K562 (cell line): ENCODE data around the gene LIPT1. TPM values are rescaled to one million over a fixed set of nuclear protein-coding genes. Genes with fewer than 3 reads are reported as not detected.

Experiments
- ATF1 ChIP-seq, 2 experiments: fragments of 450-650 bp in 1 of 2; IDR thresholded peaks; 2 replicates each; pipeline ENCODE4 v1.6.1; 2016; ENCODE audit warnings: missing compliant biosample characterization in 1 of 2, missing genetic modification characterization in 1 of 2
- CLOCK ChIP-seq: fragments of 250-450 bp; sonication (Bioruptor Pico); IDR thresholded peaks from 2 replicates; pipeline ENCODE4 v1.4.0; 2020; ENCODE audit warnings: mild to moderate bottlenecking, moderate library complexity, borderline replicate concordance
- CREB1 ChIP-seq, 2 experiments: sonication (generic) in 1 of 2; formaldehyde crosslinking in 1 of 2; IDR thresholded peaks; 2 replicates each; pipeline versions ENCODE4 v1.6.1 to v1.8.0; 2012 to 2022; ENCODE audit warnings: inconsistent platforms in 1 of 2, mild to moderate bottlenecking in 1 of 2, missing genetic modification reagents in 1 of 2, moderate library complexity in 1 of 2
- CREB3L1 ChIP-seq: fragments of 450-650 bp; IDR thresholded peaks from 2 replicates; pipeline ENCODE4 v1.6.1; 2014; ENCODE audit warnings: low read depth, mild to moderate bottlenecking, moderate library complexity, borderline replicate concordance
- HDAC2 ChIP-seq: fragments of 450-650 bp; IDR thresholded peaks from 2 replicates; pipeline ENCODE4 v1.6.1; 2016; ENCODE audit warnings: mild to moderate bottlenecking
- MXI1 ChIP-seq: IDR thresholded peaks from 2 replicates; pipeline ENCODE4 v1.6.1; 2011; ENCODE audit warnings: low read depth, mild to moderate bottlenecking, improper control_type of control experiment, low read length
- MYC ChIP-seq, 2 experiments: fragments of 250-450 bp in 1 of 2; sonication (Bioruptor Pico) in 1 of 2; IDR thresholded peaks; 2 replicates each; pipeline versions ENCODE4 v1.5.1 to v1.6.1; 2012 to 2021; ENCODE audit warnings: low read depth in 2 of 2, borderline replicate concordance in 1 of 2, improper control_type of control experiment in 1 of 2, low read length in 1 of 2, mild to moderate bottlenecking in 1 of 2, moderate library complexity in 1 of 2
- NEUROD1 ChIP-seq: fragments of 150-350 bp; IDR thresholded peaks from 2 replicates; pipeline ENCODE4 v1.6.1; 2014; ENCODE audit warnings: borderline replicate concordance, low read length, low read depth; ENCODE audit not compliant: partially characterized antibody
- NR4A1 ChIP-seq, 2 experiments: fragments of 250-450 bp in 1 of 2; fragments of 450-650 bp in 1 of 2; sonication (Bioruptor Pico) in 1 of 2; IDR thresholded peaks; 2 replicates each; pipeline versions ENCODE4 v1.4.0 to v1.6.1; 2016 to 2020; ENCODE audit warnings: mild to moderate bottlenecking in 2 of 2, missing compliant biosample characterization in 1 of 2, missing genetic modification characterization in 1 of 2, moderate library complexity in 1 of 2
- PML ChIP-seq: IDR thresholded peaks from 2 replicates; pipeline ENCODE4 v1.6.1; 2012; ENCODE audit warnings: low read length, inconsistent platforms
- SMARCA5 ChIP-seq: fragments of 450-650 bp; IDR thresholded peaks from 2 replicates; pipeline ENCODE4 v1.6.1; 2016
- THRA ChIP-seq: fragments of 450-650 bp; IDR thresholded peaks from 2 replicates; pipeline ENCODE4 v1.6.1; 2017; ENCODE audit warnings: mild to moderate bottlenecking, moderate library complexity
- USF1 ChIP-seq: sonication (generic); formaldehyde crosslinking; IDR thresholded peaks from 2 replicates; pipeline ENCODE4 v1.9.0; 2022; ENCODE audit warnings: mild to moderate bottlenecking, missing genetic modification reagents
- ZNF24 ChIP-seq: fragments of 450-650 bp; IDR thresholded peaks from 2 replicates; pipeline ENCODE4 v1.6.1; 2016
- ZNF263 ChIP-seq: sonication (generic); formaldehyde crosslinking; IDR thresholded peaks from 2 replicates; pipeline ENCODE4 v1.8.0; 2022; ENCODE audit warnings: mild to moderate bottlenecking, missing genetic modification reagents, borderline replicate concordance
- ZNF431 ChIP-seq: sonication (generic); formaldehyde crosslinking; IDR thresholded peaks from 2 replicates; pipeline ENCODE4 v1.8.0; 2022; ENCODE audit warnings: mild to moderate bottlenecking, missing genetic modification reagents
- polyA plus RNA-seq, 8 experiments: library from polyadenylated mRNA; depleted of rRNA in 4 of 8; stranded (reverse) in 5 of 8; unstranded in 3 of 8; fragments of >200 nt; fragmentation: Nextera tagmentation in 2 of 8; fragmentation: Illumina TruSeq in 1 of 8; extraction: Ambion mirVana in 2 of 8; extraction: Trizol in 1 of 8; gene quantifications; 2 replicates each; pipeline versions ENCODE4 v1.2.1 to v1.2.3, GENCODE V29; 2011 to 2014; ENCODE audit warnings: inconsistent platforms in 1 of 8, missing spikeins in 1 of 8
- total RNA-seq, 7 experiments: library from RNA; depleted of rRNA in 6 of 7; stranded (reverse); fragments of >200 nt in 6 of 7; fragmentation: Illumina TruSeq in 2 of 7; extraction: Trizol in 2 of 7; gene quantifications; 2 replicates each; pipeline versions ENCODE4 v1.2.1 to v1.2.3, GENCODE V29; 2011 to 2021; ENCODE audit warnings: low replicate concordance in 1 of 7

LIPT1 gene
- total and polyA plus RNA-seq, 9 of the 15 experiments (the other 6 are each of a cell fraction or from before 2014, with no cell fraction given) = 6.4 to 18.3 (median 11.6) TPM

- TF ChIP-seq ZNF24 = no peak
- TF ChIP-seq HDAC2 = peak; percentile 62; the same call in 1 of the 2 replicates
- peak; percentile 75 for TF ChIP-seq PML
- 0 out of 2 replicates have a peak, but pooled peaks have one; percentile 14 for TF ChIP-seq SMARCA5
- peak; percentile 46 for TF ChIP-seq MXI1
- TF ChIP-seq THRA = no peak
- TF ChIP-seq ATF1 (CRISPR knock-in tag; IDR thresholded peaks at IDR 0.05) = 0 out of 2 replicates have a peak, but pooled peaks have one; percentile 33
- peak; percentile 94 for TF ChIP-seq ATF1 (tag; IDR thresholded peaks at IDR 0.05)
- TF ChIP-seq ZNF431 (CRISPR knock-in tag) = peak; percentile 53; the same call in 1 of the 2 replicates
- peak; percentile 68 for TF ChIP-seq USF1 (CRISPR knock-in tag)
- peak; percentile 97 for TF ChIP-seq MYC (IDR thresholded peaks at IDR 0.05; ENCODE audit: low read depth, low read length)
- peak; percentile 90; the same call in 1 of the 2 replicates for TF ChIP-seq MYC (CRISPR knock-in tag; IDR thresholded peaks at IDR 0.05; ENCODE audit: borderline replicate concordance, low read depth)
- peak; percentile 79 for TF ChIP-seq CREB1 (IDR thresholded peaks at IDR 0.05)
- peak; percentile 86 for TF ChIP-seq CREB1 (CRISPR knock-in tag; IDR thresholded peaks at IDR 0.05)
- TF ChIP-seq NEUROD1 = peak; percentile 15
- TF ChIP-seq CLOCK = no peak
- TF ChIP-seq NR4A1 (CRISPR knock-in tag; IDR thresholded peaks at IDR 0.05) = no peak
- 0 out of 2 replicates have a peak, but pooled peaks have one; percentile 19 for TF ChIP-seq NR4A1 (tag; IDR thresholded peaks at IDR 0.05)
- peak; percentile 64; the same call in 1 of the 2 replicates for TF ChIP-seq CREB3L1
- TF ChIP-seq ZNF263 (CRISPR knock-in tag) = peak; percentile 48; the same call in 1 of the 2 replicates
Measured at GRCh38 chr2:99154643-99155536, at the start of gene LIPT1, which contains the start of gene TSGA10 (continued).
